ENCODE measurements around the gene SCAI. TPM values are rescaled to one million over a fixed set of nuclear protein-coding genes. Genes with fewer than 3 reads are reported as not detected.

Gene SCAI
- total RNA-seq, 1 experiment from 2014 or later: 3.7 TPM

DNA sequence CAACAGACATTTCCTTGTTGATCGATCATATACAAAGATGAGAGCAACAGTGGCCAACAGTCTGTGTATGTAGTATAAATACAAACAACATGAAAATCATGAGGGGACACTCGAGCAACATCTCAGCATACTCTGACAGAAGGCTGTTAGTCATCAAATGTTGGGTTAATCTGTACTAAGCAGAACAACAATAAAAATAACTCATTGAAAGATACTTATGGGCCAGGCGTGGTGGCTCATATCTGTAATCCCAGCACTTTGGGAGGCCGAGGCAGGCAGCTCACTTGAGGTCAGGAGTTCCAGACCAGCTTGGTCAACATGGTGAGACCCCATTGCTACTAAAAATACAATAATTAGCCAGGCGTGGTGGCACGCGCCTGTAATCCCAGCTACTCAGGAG, 67.3 kb downstream of the SCAI start:
- TF ChIP-seq, protein P1, sequence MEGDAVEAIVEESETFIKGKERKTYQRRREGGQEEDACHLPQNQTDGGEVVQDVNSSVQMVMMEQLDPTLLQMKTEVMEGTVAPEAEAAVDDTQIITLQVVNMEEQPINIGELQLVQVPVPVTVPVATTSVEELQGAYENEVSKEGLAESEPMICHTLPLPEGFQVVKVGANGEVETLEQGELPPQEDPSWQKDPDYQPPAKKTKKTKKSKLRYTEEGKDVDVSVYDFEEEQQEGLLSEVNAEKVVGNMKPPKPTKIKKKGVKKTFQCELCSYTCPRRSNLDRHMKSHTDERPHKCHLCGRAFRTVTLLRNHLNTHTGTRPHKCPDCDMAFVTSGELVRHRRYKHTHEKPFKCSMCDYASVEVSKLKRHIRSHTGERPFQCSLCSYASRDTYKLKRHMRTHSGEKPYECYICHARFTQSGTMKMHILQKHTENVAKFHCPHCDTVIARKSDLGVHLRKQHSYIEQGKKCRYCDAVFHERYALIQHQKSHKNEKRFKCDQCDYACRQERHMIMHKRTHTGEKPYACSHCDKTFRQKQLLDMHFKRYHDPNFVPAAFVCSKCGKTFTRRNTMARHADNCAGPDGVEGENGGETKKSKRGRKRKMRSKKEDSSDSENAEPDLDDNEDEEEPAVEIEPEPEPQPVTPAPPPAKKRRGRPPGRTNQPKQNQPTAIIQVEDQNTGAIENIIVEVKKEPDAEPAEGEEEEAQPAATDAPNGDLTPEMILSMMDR (IDR thresholded peaks at IDR 0.05; ENCODE audit: unreplicated experiment): no peak
- ChIA-PET POLR2A (no interaction called here), CTCF (no interaction called here)
- H3K27ac Mint-ChIP-seq (ENCODE audit: low read depth, unreplicated experiment): no peak overlapping the region
- H3K4me1 Mint-ChIP-seq (ENCODE audit: insufficient read depth, unreplicated experiment): no peaks in the 10 kb centered on the region
- H3K4me3 Mint-ChIP-seq (ENCODE audit: unreplicated experiment): no peak overlapping the region
- BruUV-seq (replicated peaks): no TSS peak
- DNase-seq (ENCODE audit: unreplicated experiment): no peak
- H3K27me3 Mint-ChIP-seq (ENCODE audit: insufficient read depth, unreplicated experiment): no peaks in the 10 kb centered on the region
- peaks cover 4% of the 10 kb centered on the region for H3K9me3 Mint-ChIP-seq (ENCODE audit: unreplicated experiment)
- H3K36me3 Mint-ChIP-seq (ENCODE audit: insufficient read depth, unreplicated experiment): peaks cover 6% of the 10 kb centered on the region
- intact Hi-C loops (cut with micrococcal nuclease): no loop called here

DNA sequence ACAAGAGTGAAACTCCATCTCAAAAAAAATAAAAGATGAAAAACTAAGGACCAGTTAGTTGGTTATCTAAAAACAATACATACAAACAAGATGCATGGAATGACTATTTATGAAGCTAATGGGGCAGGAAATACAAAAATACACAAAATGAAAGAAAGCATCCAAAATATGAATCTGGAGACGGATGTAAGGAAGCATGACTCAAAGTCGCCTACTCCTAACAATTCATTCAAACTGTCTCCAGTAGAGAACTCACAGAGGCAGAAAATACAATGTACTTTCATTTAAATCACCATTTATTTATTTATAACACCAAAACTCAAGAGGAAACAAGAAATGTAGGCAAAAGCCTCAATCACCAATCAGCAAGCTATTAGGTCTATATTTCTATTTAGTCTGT, 68.4 kb downstream of the SCAI start:
- DNase-seq (ENCODE audit: unreplicated experiment): no peak
- peaks cover 6% of the 10 kb centered on the region for H3K36me3 Mint-ChIP-seq (ENCODE audit: insufficient read depth, unreplicated experiment)
- BruUV-seq (replicated peaks): no TSS peak
- H3K4me1 Mint-ChIP-seq (ENCODE audit: insufficient read depth, unreplicated experiment): no peaks in the 10 kb centered on the region
- intact Hi-C loops (cut with micrococcal nuclease): no loop called here
- CTCF ChIA-PET: interaction anchor here (0.7 kb wide), 1 partner anchor 94 kb away, joined by 4 read pairs; no protein-coding TSS in a partner anchor
- POLR2A ChIA-PET: interaction anchor here (0.6 to 0.7 kb wide), 2 partner anchors 168 to 1135 kb away, joined by 3 to 4 read pairs; no protein-coding TSS in a partner anchor
- no peak overlapping the region for H3K4me3 Mint-ChIP-seq (ENCODE audit: unreplicated experiment)
- no peaks in the 10 kb centered on the region for H3K9me3 Mint-ChIP-seq (ENCODE audit: unreplicated experiment)
- TF ChIP-seq, protein P1 (IDR thresholded peaks at IDR 0.05; ENCODE audit: unreplicated experiment): no peak
- no peak overlapping the region for H3K27ac Mint-ChIP-seq (ENCODE audit: low read depth, unreplicated experiment)
- no peaks in the 10 kb centered on the region for H3K27me3 Mint-ChIP-seq (ENCODE audit: insufficient read depth, unreplicated experiment)

DNA sequence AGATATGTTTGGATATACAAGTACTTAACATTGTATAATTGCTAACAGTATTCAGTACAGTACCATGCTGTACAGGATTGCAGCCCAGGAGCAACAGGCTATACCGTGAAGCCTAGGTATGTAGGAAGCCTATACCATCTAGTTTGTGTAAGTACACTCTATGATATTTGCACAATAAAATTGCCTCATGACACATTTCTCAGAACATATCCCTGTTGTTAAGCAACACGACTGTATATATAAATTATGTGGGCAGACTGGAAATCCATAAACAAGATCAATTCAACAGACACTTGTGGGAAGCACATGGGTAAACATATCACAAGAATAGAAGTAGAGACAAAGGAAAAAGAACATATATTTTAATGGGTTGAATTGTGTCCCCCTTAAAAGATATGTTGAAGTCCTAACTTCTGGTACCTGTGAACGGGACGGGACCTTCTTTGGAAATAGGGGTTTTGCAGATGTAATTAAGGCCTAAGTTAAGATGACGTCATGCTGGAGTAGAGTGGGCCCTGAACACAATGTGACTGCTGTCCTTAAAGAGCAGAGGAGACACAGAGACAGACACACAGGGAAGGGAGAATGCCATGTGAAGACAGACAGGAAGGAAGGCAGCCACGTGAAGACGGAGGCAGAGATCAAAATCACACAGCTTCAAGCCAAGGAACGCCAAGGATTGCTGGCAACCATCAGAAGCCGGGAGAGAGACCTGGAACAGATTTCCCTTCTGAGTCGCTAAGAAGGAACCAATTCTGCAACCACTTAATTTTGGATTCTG, 76.3 kb downstream of the SCAI start:
- CTCF ChIA-PET: no interaction called here

DNA sequence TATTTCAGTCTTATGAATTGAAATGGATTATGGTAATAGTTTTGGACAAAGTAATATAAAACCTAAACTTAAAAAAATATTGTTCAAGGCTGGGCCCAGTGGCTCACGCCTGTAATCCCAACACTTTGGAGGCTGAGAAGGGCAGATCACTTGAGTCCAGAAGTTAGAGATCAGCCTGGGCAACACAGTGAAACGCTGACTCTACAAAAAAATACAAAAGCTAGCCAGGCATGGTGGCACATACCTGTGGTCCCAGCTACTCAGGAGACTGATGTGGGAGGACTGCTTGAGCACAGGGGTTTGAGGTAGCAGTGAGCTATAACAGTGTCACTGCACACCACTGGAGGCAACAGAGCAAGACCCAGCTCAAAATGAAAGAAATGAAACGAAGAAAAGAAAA, 81.9 kb downstream of the SCAI start:
- no peak overlapping the region for H3K4me3 Mint-ChIP-seq (ENCODE audit: unreplicated experiment)
- H3K27me3 Mint-ChIP-seq (ENCODE audit: insufficient read depth, unreplicated experiment): no peaks in the 10 kb centered on the region
- ChIA-PET POLR2A (no interaction called here), CTCF (no interaction called here)
- H3K27ac Mint-ChIP-seq (ENCODE audit: low read depth, unreplicated experiment): no peak overlapping the region
- no peaks in the 10 kb centered on the region for H3K9me3 Mint-ChIP-seq (ENCODE audit: unreplicated experiment)
- TF ChIP-seq, protein P1 (IDR thresholded peaks at IDR 0.05; ENCODE audit: unreplicated experiment): no peak
- intact Hi-C loops (cut with micrococcal nuclease): no loop called here
- no peak for DNase-seq (ENCODE audit: unreplicated experiment)
- H3K36me3 Mint-ChIP-seq (ENCODE audit: insufficient read depth, unreplicated experiment): no peaks in the 10 kb centered on the region
- no peaks in the 10 kb centered on the region for H3K4me1 Mint-ChIP-seq (ENCODE audit: insufficient read depth, unreplicated experiment)
- BruUV-seq (replicated peaks): no TSS peak

More for the DNA sequence above, 76.3 kb downstream of the SCAI start:
- BruUV-seq (replicated peaks): no TSS peak
- DNase-seq (ENCODE audit: unreplicated experiment): no peak
- Mint-ChIP-seq H3K4me1 (ENCODE audit: insufficient read depth, unreplicated experiment) (no peaks in the 10 kb centered on the region), H3K27ac (ENCODE audit: low read depth, unreplicated experiment) (no peak overlapping the region), H3K9me3 (ENCODE audit: unreplicated experiment) (no peaks in the 10 kb centered on the region), H3K27me3 (ENCODE audit: insufficient read depth, unreplicated experiment) (no peaks in the 10 kb centered on the region), H3K36me3 (ENCODE audit: insufficient read depth, unreplicated experiment) (peaks cover 6% of the 10 kb centered on the region), H3K4me3 (ENCODE audit: unreplicated experiment) (no peak overlapping the region)
- POLR2A ChIA-PET: no interaction called here
- intact Hi-C loops (cut with micrococcal nuclease): no loop called here
- TF ChIP-seq, protein P1 (IDR thresholded peaks at IDR 0.05; ENCODE audit: unreplicated experiment): no peak

Data from MCF 10A (cell line).